K562 (cell line): ENCODE measurements around the gene USP2. TPM values are rescaled to one million over a fixed set of nuclear protein-coding genes. Genes with fewer than 3 reads are reported as not detected.

Experiments used
- BRF1 ChIP-seq: IDR thresholded peaks from 3 replicates; pipeline ENCODE4 v1.6.1; 2011; ENCODE audit warnings: borderline replicate concordance, mild to moderate bottlenecking; ENCODE audit not compliant: insufficient read length; ENCODE audit errors: extremely low read depth
- CAMTA2 ChIP-seq: fragments of 250-450 bp; sonication (Bioruptor Pico); conservative IDR thresholded peaks from 2 replicates; pipeline ENCODE4 v1.5.1; 2022
- CXXC5 ChIP-seq: fragments of 250-450 bp; sonication (Bioruptor Pico); IDR thresholded peaks from 2 replicates; pipeline ENCODE4 v1.8.0; 2022; ENCODE audit warnings: inconsistent platforms, mild to moderate bottlenecking, moderate library complexity
- DDX20 ChIP-seq: fragments of 450-650 bp; IDR thresholded peaks from 2 replicates; pipeline ENCODE4 v1.6.1; 2016; ENCODE audit warnings: missing genetic modification characterization, low read depth, mild to moderate bottlenecking, missing compliant biosample characterization, moderate library complexity
- E2F4 ChIP-seq: sonication (generic); formaldehyde crosslinking; IDR thresholded peaks from 2 replicates; pipeline ENCODE4 v1.8.0; 2022; ENCODE audit warnings: mild to moderate bottlenecking, low read depth, missing genetic modification reagents
- PHF8 ChIP-seq: fragments of 200-600 bp; sonication (generic); IDR thresholded peaks from 2 replicates; pipeline ENCODE4 v1.6.1; 2012; ENCODE audit warnings: mixed run types, mild to moderate bottlenecking, inconsistent platforms, low read length, moderate library complexity, borderline replicate concordance
- RBM22 ChIP-seq: fragments of 200-400 bp; formaldehyde crosslinking; IDR thresholded peaks from 2 replicates; pipeline ENCODE4 v1.6.1; 2018; ENCODE audit warnings: low read length, low read depth; ENCODE audit not compliant: poor library complexity, severe bottlenecking
- RNF219 ChIP-seq: fragments of 250-450 bp; sonication (Bioruptor Pico); IDR thresholded peaks from 2 replicates; pipeline ENCODE4 v1.5.0; 2022; ENCODE audit warnings: mild to moderate bottlenecking
- SMAD3 ChIP-seq: fragments of 450-650 bp; formaldehyde crosslinking; conservative IDR thresholded peaks from 2 replicates; pipeline ENCODE4 v1.4.0; 2020; ENCODE audit warnings: mild to moderate bottlenecking
- SMAD4 ChIP-seq: fragments of 250-450 bp; sonication (Bioruptor Pico); conservative IDR thresholded peaks from 2 replicates; pipeline ENCODE4 v1.8.0; 2021; ENCODE audit warnings: inconsistent platforms, mild to moderate bottlenecking, moderate library complexity
- UBTF ChIP-seq, 2 experiments: IDR thresholded peaks; 2 replicates each; pipeline ENCODE4 v1.6.1; 2012; ENCODE audit warnings: improper control_type of control experiment in 2 of 2, low read depth in 2 of 2, low read length in 2 of 2, borderline replicate concordance in 1 of 2
- ZNF146 ChIP-seq: IDR thresholded peaks from one replicate; pipeline ENCODE4 v1.6.1; 2018; ENCODE audit warnings: missing compliant biosample characterization; ENCODE audit not compliant: unreplicated experiment
- ZNF398 ChIP-seq: fragments of 250-450 bp; sonication (Bioruptor Pico); IDR thresholded peaks from 2 replicates; pipeline ENCODE4 v1.8.0; 2021; ENCODE audit warnings: moderate library complexity, mild to moderate bottlenecking, inconsistent platforms
- ZNF592 ChIP-seq: fragments of 450-650 bp; IDR thresholded peaks from 2 replicates; pipeline ENCODE4 v1.6.1; 2017; ENCODE audit warnings: antibody characterized with exemption, mild to moderate bottlenecking
- polyA plus RNA-seq, 8 experiments: library from polyadenylated mRNA; depleted of rRNA in 4 of 8; stranded (reverse) in 5 of 8; unstranded in 3 of 8; fragments of >200 nt; fragmentation: Nextera tagmentation in 2 of 8; fragmentation: Illumina TruSeq in 1 of 8; extraction: Ambion mirVana in 2 of 8; extraction: Trizol in 1 of 8; gene quantifications; 2 replicates each; pipeline versions ENCODE4 v1.2.1 to v1.2.3, GENCODE V29; 2011 to 2014; ENCODE audit warnings: inconsistent platforms in 1 of 8, missing spikeins in 1 of 8
- total RNA-seq, 7 experiments: library from RNA; depleted of rRNA in 6 of 7; stranded (reverse); fragments of >200 nt in 6 of 7; fragmentation: Illumina TruSeq in 2 of 7; extraction: Trizol in 2 of 7; gene quantifications; 2 replicates each; pipeline versions ENCODE4 v1.2.1 to v1.2.3, GENCODE V29; 2011 to 2021; ENCODE audit warnings: low replicate concordance in 1 of 7

The USP2 gene
- total and polyA plus RNA-seq, 9 of the 15 experiments (the other 6 are each of a cell fraction or from before 2014, with no cell fraction given), result 2.8 to 16.9 (median 3.9) TPM

GRCh38 chr11:119363851-119364590, 17.5 kb downstream of the USP2 start (continued):
- TF ChIP-seq UBTF (IDR thresholded peaks at IDR 0.05; ENCODE audit: borderline replicate concordance in 1 of 2, low read depth in 2 of 2, low read length in 2 of 2) (peak in 1 of 2 experiments; percentile 59; a peak in 1 of 4 replicates), SMAD3 (no peak), RBM22 (no peak), CAMTA2 (CRISPR knock-in tag) (no peak), BRF1 (no peak), PHF8 (peak; percentile 56; the same call in 1 of the 2 replicates), RNF219 (CRISPR knock-in tag) (no peak), ZNF146 (no peak), ZNF592 (peak; percentile 68; the same call in 1 of the 2 replicates), DDX20 (tag) (no peak), SMAD4 (CRISPR knock-in tag) (0 out of 2 replicates have a peak, but pooled peaks have one; percentile 19), ZNF398 (CRISPR knock-in tag) (no peak), E2F4 (no peak), CXXC5 (CRISPR knock-in tag) (peak; percentile 70)
